Suprapubic skin (tissue), 4 donors: ENCODE results near the gene GRM1. TPM values are rescaled to one million over a fixed set of nuclear protein-coding genes. Genes with fewer than 3 reads are reported as not detected.

ENCODE experiments used
- DNase-seq, 2 donors: peaks; one replicate each; pipeline ENCODE4 v3.0.0-alpha.2; 2019; ENCODE audit warnings: low spot score in 2 of 2
- H3K27ac ChIP-seq: fragments of 200-600 bp; sonication (generic); one replicate; pipeline ENCODE4 v1.5.1; 2019
- H3K27me3 ChIP-seq: fragments of 200-600 bp; sonication (generic); one replicate; pipeline ENCODE4 v1.5.1; 2019
- H3K36me3 ChIP-seq: fragments of 200-600 bp; sonication (generic); one replicate; pipeline ENCODE4 v1.5.1; 2019
- H3K4me1 ChIP-seq: fragments of 200-600 bp; sonication (generic); one replicate; pipeline ENCODE4 v1.5.1; 2019
- H3K4me3 ChIP-seq: fragments of 200-600 bp; sonication (generic); one replicate; pipeline ENCODE4 v1.5.1; 2019; ENCODE audit warnings: mild to moderate bottlenecking
- H3K9me3 ChIP-seq: fragments of 200-600 bp; sonication (generic); one replicate; pipeline ENCODE4 v1.5.1; 2019
- EP300 ChIP-seq: sonication (generic); formaldehyde crosslinking; IDR thresholded peaks from one replicate; pipeline ENCODE4 v1.6.1; 2017; ENCODE audit warnings: antibody characterized with exemption
- POLR2A ChIP-seq, 2 donors: fragments of 450-650 bp; IDR thresholded peaks; one replicate each; pipeline ENCODE4 v1.6.1; 2017; ENCODE audit warnings: antibody characterized with exemption in 2 of 2, mild to moderate bottlenecking in 2 of 2, moderate library complexity in 2 of 2
- POLR2AphosphoS5 ChIP-seq, 3 donors: sonication (generic); formaldehyde crosslinking; IDR thresholded peaks; one replicate each; pipeline ENCODE4 v1.6.1; 2017; ENCODE audit warnings: antibody characterized with exemption in 3 of 3
- WGBS: methylation state at CpG from one replicate; pipeline ENCODE4 v1.1.5; 2018; 5-methylcytosine and 5-hydroxymethylcytosine counted together
- total RNA-seq, 4 donors: library from RNA; depleted of rRNA; stranded (reverse); fragments of >200 nt; gene quantifications; one replicate each; pipeline ENCODE4 v1.1.0, GENCODE V29; 2016
- TF ChIP-seq, protein P1 (sequence below), 2 donors: fragments of 200-600 bp in 1 of 2; fragments of 450-650 bp in 1 of 2; sonication (generic) in 1 of 2; IDR thresholded peaks; one replicate each; pipeline ENCODE4 v1.5.1; 2016 to 2019; ENCODE audit warnings: antibody characterized with exemption in 2 of 2, mild to moderate bottlenecking in 1 of 2, moderate library complexity in 1 of 2

GRM1 gene
- total RNA-seq, 4 donors from 2014 or later: 0.25 to 0.48 TPM; not detected in 2

DNA sequence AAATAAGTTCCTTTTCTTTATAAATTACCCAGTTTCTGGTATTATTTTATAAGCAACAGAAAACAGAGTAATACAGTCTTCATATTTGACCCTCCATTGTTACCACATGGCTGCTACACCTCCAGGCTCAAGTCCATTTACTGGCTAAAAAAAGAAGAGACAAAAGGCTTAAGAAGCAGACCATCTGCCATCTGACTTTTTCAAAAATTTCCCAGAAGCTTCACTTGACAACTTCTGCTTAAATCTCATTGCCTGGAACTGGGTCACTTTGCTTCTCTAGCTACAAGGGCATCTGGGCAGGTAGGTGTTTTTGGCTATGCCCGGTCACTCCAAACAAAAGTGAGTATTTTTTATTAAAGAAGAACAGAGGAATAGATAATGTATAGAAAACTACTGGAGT is 118.0 kb downstream of the GRM1 start:
- TF ChIP-seq POLR2AphosphoS5 (IDR thresholded peaks at IDR 0.05) (no peak), EP300 (no peak)
- TF ChIP-seq, protein P1, sequence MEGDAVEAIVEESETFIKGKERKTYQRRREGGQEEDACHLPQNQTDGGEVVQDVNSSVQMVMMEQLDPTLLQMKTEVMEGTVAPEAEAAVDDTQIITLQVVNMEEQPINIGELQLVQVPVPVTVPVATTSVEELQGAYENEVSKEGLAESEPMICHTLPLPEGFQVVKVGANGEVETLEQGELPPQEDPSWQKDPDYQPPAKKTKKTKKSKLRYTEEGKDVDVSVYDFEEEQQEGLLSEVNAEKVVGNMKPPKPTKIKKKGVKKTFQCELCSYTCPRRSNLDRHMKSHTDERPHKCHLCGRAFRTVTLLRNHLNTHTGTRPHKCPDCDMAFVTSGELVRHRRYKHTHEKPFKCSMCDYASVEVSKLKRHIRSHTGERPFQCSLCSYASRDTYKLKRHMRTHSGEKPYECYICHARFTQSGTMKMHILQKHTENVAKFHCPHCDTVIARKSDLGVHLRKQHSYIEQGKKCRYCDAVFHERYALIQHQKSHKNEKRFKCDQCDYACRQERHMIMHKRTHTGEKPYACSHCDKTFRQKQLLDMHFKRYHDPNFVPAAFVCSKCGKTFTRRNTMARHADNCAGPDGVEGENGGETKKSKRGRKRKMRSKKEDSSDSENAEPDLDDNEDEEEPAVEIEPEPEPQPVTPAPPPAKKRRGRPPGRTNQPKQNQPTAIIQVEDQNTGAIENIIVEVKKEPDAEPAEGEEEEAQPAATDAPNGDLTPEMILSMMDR (IDR thresholded peaks at IDR 0.05): no peak
- no peaks in the 10 kb centered on the region for H3K27me3 ChIP-seq
- WGBS: 88% methylated on average over 1 of the region's 1 CpG

DNA sequence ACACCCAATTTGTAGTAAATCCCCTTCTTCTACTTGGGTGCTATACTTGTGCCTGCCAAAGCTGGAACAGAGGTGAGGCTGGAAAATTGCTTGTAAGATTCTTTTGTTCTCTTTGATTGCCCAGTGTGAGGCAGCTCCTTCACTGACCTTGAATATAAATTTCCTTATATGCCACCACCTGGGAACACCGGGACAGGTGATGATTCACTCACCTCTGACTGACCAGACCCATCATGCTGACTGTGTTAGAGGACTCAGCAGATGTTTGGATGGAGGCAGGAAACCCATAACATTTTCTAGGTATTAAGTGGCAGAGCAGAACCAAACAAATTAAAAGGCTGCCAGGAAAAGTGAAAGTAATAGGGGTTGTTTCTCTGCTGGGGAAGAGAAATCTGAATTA is 120.9 kb downstream of the GRM1 start:
- Histone ChIP-seq H3K36me3 (no peaks in the 10 kb centered on the region), H3K9me3 (no peaks in the 10 kb centered on the region), H3K27me3 (no peaks in the 10 kb centered on the region), H3K27ac (no peak overlapping the region), H3K4me3 (no peak overlapping the region), H3K4me1 (no peaks in the 10 kb centered on the region)
- DNase-seq: no peak
- TF ChIP-seq, protein P1 (IDR thresholded peaks at IDR 0.05): no peak
- TF ChIP-seq EP300 (no peak), POLR2AphosphoS5 (IDR thresholded peaks at IDR 0.05) (no peak), POLR2A (IDR thresholded peaks at IDR 0.05) (no peak)
- 48% methylated on average over 1 of the region's 1 CpG for WGBS

More for the DNA sequence above, 118.0 kb downstream of the GRM1 start:
- H3K27ac ChIP-seq: no peak overlapping the region
- H3K4me3 ChIP-seq: no peak overlapping the region
- no peak for DNase-seq
- no peaks in the 10 kb centered on the region for H3K4me1 ChIP-seq
- H3K36me3 ChIP-seq: no peaks in the 10 kb centered on the region
- no peaks in the 10 kb centered on the region for H3K9me3 ChIP-seq

DNA sequence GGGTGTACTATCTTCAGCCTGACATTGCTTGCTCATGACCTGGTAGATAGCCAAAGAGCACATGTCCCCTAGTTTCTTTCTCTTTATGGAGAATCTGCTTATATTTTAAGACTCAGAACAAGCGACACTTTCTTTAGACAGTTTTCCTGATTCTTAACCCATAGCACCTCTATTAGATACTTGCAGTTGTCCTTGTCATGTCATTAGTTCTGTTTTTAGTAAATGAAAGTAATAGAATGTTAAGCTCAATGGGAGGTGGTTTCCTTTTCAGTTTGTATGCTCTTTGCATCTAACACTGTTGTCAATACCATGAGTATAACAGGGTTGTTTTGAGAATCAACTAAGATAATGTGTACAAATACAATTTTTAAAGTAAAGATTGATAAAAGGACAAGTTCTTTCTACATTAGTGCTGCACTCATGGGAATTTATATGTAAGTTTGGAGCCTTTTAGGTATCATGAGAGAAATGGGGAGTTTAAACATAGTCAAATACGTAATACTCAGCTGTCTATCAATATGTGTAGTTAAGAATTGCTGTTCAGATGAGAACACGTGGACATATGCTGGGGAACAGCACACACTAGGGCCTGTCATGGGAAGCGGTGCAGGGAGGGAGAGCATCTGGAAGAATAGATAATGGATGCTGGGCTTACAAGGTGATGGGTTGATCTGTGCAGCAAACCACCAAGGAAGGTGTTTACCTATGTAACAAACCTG is 124.3 kb downstream of the GRM1 start:
- no peak overlapping the region for H3K27ac ChIP-seq
- 77% methylated on average over 4 of the region's 4 CpGs for WGBS
- H3K36me3 ChIP-seq: no peaks in the 10 kb centered on the region
- H3K9me3 ChIP-seq: no peaks in the 10 kb centered on the region
- H3K27me3 ChIP-seq: no peaks in the 10 kb centered on the region
- no peaks in the 10 kb centered on the region for H3K4me1 ChIP-seq
- H3K4me3 ChIP-seq: no peak overlapping the region
- DNase-seq: no peak
- TF ChIP-seq EP300 (no peak), POLR2AphosphoS5 (IDR thresholded peaks at IDR 0.05) (no peak), POLR2A (IDR thresholded peaks at IDR 0.05) (no peak)
- TF ChIP-seq, protein P1 (IDR thresholded peaks at IDR 0.05): no peak

DNA sequence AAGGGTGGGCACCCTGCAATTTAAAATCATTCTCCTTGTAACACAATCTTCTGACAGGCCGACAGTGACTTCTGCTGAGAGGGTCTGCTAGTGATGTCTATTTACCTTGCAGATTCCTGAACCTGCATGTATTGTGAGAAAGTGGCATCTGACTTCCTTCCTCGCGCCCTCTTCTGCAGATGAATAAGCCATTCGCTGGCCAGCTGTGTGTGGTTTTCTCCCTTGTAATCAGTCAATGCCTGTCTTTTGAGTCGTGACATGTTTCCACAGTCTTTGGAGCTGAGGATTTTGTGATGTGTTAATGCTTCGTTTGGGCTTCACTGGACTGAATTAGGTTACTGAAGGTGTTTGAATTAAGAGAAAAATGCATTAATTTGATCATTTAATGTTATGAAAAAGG is 125.3 kb downstream of the GRM1 start:
- no peak for DNase-seq
- no peak overlapping the region for H3K4me3 ChIP-seq
- H3K9me3 ChIP-seq: no peaks in the 10 kb centered on the region
- TF ChIP-seq POLR2A (IDR thresholded peaks at IDR 0.05): no peak
- no peak for TF ChIP-seq POLR2AphosphoS5 (IDR thresholded peaks at IDR 0.05)
- TF ChIP-seq EP300: no peak
- TF ChIP-seq, protein P1 (IDR thresholded peaks at IDR 0.05): no peak
- no peak overlapping the region for H3K27ac ChIP-seq
- H3K27me3 ChIP-seq: no peaks in the 10 kb centered on the region
- no peaks in the 10 kb centered on the region for H3K4me1 ChIP-seq
- no peaks in the 10 kb centered on the region for H3K36me3 ChIP-seq
- 27% methylated on average over 6 of the region's 6 CpGs for WGBS

DNA sequence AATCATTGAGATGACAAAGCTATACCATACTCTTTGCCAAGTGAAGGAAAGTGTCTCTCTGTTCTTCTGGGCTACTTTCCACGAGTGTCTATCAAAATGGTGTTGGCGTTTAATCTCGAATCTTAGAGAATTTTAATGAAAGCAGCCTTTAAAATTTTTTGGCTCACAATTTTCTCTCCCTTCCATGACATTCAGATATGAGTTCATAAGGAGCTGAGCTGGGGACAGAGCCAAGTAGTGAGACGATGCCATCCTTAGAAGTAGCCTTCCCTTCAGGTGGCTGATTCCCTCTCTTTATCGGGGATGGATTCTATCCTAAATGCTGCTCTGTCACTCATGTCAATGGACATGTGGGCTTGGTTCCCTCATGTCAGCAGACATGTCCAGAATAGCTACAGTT is 132.8 kb downstream of the GRM1 start:
- Histone ChIP-seq H3K9me3 (no peaks in the 10 kb centered on the region), H3K27ac (no peak overlapping the region)
- WGBS: 80% methylated on average over 5 of the region's 5 CpGs

More for the DNA sequence above, 132.8 kb downstream of the GRM1 start:
- Histone ChIP-seq H3K4me1 (no peaks in the 10 kb centered on the region), H3K4me3 (no peak overlapping the region), H3K27me3 (no peaks in the 10 kb centered on the region), H3K36me3 (no peaks in the 10 kb centered on the region)
- TF ChIP-seq, protein P1 (IDR thresholded peaks at IDR 0.05): no peak
- no peak for TF ChIP-seq EP300
- TF ChIP-seq POLR2AphosphoS5 (IDR thresholded peaks at IDR 0.05): no peak
- no peak for TF ChIP-seq POLR2A (IDR thresholded peaks at IDR 0.05)
- DNase-seq: no peak
